Measurements from ENCODE around the gene OR8S1. TPM values are rescaled to one million over a fixed set of nuclear protein-coding genes. Genes with fewer than 3 reads are reported as not detected.
"Not testable (repeated sequence)": the region's sequence is repeated elsewhere in the genome, so short reads cannot be mapped to it uniquely, and the experiment has no call there.

OR8S1 gene
- total RNA-seq, 2 experiments from 2014 or later, result not detected

DNA sequence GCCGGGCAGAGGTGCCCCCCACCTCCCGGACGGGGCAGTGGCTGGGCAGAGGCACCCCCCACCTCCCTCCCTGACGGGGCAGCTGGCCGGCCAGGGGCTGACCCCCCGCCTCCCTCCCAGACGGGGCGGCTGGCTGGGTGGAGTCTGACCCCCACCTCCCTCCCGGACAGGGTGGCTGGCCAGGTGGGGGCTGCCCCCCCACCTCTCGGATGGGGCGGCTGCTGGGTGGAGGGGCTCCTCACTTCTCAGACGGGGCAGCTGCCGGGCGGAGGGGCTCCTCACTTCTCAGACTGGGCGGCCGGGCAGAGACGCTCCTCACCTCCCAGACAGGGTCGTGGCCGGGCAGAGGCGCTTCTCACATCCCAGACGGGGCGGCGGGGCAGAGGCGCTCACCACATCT lies 5.1 kb upstream of the OR8S1 start:
- H3K4me1 Mint-ChIP-seq (ENCODE audit: low read depth); H3K9me3 Mint-ChIP-seq; H3K27ac Mint-ChIP-seq; CTCF ChIA-PET; H3K27me3 Mint-ChIP-seq (ENCODE audit: low read depth); DNase-seq; H3K4me3 Mint-ChIP-seq; H3K36me3 Mint-ChIP-seq (ENCODE audit: low read depth); intact Hi-C loops (cut with micrococcal nuclease): not testable (repeated sequence)

DNA sequence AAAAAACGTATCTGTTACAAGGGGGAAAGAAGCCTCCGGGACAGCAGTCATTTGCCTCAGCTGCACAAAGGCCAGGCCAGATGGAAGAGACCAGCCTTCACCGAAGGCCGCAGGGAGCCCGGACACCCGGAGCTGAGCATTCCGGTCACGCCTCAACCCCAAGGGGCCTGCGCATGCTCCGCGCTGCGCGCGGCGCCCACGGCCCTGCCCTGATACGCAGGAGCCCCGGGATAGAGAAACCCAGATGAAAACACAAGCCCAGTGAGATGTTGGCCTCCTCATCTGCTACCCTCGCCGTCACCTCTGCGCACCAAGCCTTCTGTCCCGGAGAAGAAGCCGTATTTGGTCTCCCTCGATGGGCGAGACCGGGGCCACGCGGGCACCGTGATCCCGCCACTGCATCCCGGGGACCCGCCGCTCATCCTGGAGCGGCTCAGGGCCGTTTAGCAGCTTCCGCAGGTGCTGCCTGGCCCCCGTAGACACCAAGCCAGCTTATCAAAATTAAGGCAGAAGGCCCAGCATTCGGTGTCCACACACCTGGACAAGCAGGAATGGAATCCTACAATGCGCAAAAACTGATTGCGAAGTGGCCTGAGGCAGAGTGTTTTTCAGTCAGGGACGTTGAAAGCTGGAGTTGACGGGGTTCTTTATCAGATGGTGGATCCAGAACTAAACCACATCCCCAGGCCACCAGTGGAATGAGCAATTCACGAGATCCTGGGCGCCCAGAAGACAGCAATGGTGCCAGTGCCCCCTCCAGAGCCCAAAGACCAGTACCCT lies 2.6 kb downstream of the OR8S1 start:
- Mint-ChIP-seq H3K27ac (no peak overlapping the region), H3K36me3 (ENCODE audit: low read depth) (no peaks in the 10 kb centered on the region), H3K27me3 (ENCODE audit: low read depth) (no peaks in the 10 kb centered on the region), H3K4me3 (no peak overlapping the region), H3K4me1 (ENCODE audit: low read depth) (peaks cover 19% of the 10 kb centered on the region), H3K9me3 (no peaks in the 10 kb centered on the region)
- intact Hi-C loops (cut with micrococcal nuclease), result no loop called here
- CTCF ChIA-PET, result interaction anchor here (0.7 to 1.9 kb wide), 2 partner anchors 10 to 43 kb away, joined by 4 to 5 read pairs; no protein-coding TSS in a partner anchor
- DNase-seq, result no peak

DNA sequence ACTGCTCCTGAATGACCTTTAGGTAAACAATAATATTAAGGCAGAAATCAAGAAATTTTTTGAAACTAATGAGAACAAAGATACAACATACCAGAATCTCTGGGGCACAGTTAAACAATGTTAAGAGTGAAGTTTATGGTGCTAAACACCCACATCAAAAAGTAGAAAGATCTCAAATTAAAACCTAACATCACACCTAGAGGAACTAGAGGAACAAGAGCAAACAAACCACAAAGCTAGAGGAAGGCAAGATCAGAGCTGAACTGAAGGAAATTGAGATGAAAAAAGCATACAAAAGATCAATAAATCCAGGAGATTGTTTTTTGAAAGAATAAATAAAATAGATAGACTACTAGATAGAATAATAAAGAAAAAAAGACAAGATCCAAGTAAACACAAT lies 7.2 kb downstream of the OR8S1 start:
- no peaks in the 10 kb centered on the region for H3K36me3 Mint-ChIP-seq (ENCODE audit: low read depth)
- DNase-seq, result no peak
- H3K27ac Mint-ChIP-seq, result peak overlapping the region; percentile 7
- no peak overlapping the region for H3K4me3 Mint-ChIP-seq
- peaks cover 26% of the 10 kb centered on the region for H3K4me1 Mint-ChIP-seq (ENCODE audit: low read depth)
- no peaks in the 10 kb centered on the region for H3K27me3 Mint-ChIP-seq (ENCODE audit: low read depth)
- intact Hi-C loops (cut with micrococcal nuclease), result no loop called here
- H3K9me3 Mint-ChIP-seq, result peaks cover 4% of the 10 kb centered on the region
- CTCF ChIA-PET, result interaction anchor here (1.0 kb wide), 1 partner anchor 9 kb away, joined by 4 read pairs; no protein-coding TSS in a partner anchor

DNA sequence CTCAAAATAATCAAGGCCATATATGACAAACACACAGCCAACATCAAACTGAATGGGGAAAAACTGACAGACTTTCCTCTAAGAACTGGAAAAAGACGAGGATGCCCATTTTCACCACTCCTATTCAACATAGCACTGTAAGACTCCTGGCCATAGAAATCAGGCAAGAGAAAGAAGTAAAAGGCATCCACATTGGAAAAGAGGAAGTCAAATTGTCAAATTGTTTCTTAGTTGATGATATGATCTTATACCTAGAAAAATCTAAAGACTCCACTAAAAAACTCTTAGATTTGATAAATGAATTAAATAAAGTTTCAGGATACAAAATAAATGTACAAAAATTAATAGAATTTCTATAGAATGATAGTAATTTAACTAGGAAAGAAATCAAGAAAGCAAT lies 11.2 kb downstream of the OR8S1 start:
- Mint-ChIP-seq H3K27ac (no peak overlapping the region), H3K4me1 (ENCODE audit: low read depth) (peaks cover 29% of the 10 kb centered on the region), H3K36me3 (ENCODE audit: low read depth) (no peaks in the 10 kb centered on the region), H3K9me3 (peaks cover 4% of the 10 kb centered on the region), H3K4me3 (no peak overlapping the region), H3K27me3 (ENCODE audit: low read depth) (no peaks in the 10 kb centered on the region)
- DNase-seq, result no peak
- intact Hi-C loops (cut with micrococcal nuclease), result no loop called here
- CTCF ChIA-PET, result no interaction called here

DNA sequence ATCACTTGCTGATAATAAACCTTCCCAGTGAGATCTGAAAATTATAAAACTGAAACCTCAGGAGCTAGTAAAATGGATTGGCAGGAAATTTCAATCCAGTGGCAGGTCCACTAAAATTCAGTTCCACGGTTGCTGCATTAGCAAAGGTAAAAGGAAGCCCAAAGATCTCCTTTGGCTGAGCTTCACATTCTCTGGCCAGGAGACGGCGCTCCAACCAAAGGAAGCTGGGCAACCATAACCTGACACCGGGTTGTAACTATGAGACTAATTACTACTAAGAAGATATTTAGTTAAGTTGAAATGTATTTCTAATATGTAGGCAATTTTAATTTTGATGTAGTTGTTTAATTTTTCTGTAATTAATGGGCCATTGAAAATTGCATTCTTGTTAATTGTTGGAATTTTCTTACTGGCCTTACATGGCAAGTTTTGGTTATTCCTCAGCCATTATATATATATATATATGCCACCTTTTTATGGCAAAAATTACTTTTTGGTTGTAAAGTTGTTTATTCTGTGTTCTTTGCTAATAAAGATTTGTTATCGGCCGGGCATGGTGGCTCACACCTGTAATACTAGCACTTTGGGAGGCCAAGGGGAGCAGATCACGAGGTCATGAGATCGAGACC lies 17.0 kb downstream of the OR8S1 start:
- DNase-seq, result peak; percentile 83
- Mint-ChIP-seq H3K9me3 (no peaks in the 10 kb centered on the region), H3K36me3 (ENCODE audit: low read depth) (no peaks in the 10 kb centered on the region), H3K27ac (no peak overlapping the region), H3K4me3 (no peak overlapping the region), H3K4me1 (ENCODE audit: low read depth) (peaks cover 14% of the 10 kb centered on the region), H3K27me3 (ENCODE audit: low read depth) (no peaks in the 10 kb centered on the region)
- intact Hi-C loops (cut with micrococcal nuclease), result loop anchor here (1.0 to 5.0 kb wide), 5 partner anchors 29 to 360 kb away; partner anchors contain the start of gene CCDC184
- CTCF ChIA-PET, result interaction anchor here (0.6 to 8.8 kb wide), 18 partner anchors 10 to 433 kb away, joined by 3 to 141 read pairs (median 4); no protein-coding TSS in a partner anchor

DNA sequence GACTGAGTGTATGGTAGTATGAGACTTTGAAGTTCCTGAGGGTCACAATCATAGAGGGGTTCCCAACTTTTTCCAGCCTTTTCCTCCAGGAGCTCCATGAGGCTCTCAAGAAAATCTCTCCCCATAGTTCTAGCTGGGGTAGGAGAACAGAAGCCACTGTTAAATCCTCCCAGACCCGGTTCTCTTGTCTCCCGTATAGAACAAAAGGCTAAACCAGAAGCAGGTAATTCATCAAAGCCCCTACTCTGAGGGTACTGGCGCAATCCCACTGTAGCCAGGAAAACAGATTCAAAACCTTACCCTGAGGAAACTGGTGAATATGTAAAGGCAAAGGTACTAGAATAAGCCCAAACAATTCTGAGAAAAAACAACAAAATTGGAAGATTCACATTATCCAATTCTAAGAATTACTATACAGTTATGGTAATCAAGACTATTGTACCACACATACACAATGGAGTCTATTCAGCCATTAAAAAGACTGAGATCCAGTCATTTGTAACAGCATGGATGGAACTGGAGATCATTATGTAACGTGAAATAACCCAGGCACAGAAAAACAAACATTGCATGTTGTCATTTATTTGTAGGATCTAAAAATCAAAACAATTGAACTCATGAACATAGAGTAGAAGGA lies 20.5 kb downstream of the OR8S1 start:
- CTCF ChIA-PET, result interaction anchor here (0.6 to 8.8 kb wide), 3 partner anchors 10 to 74 kb away, joined by 3 to 141 read pairs (median 4); no protein-coding TSS in a partner anchor
- no peak overlapping the region for H3K4me3 Mint-ChIP-seq
- intact Hi-C loops (cut with micrococcal nuclease), result no loop called here
- peaks cover 4% of the 10 kb centered on the region for H3K4me1 Mint-ChIP-seq (ENCODE audit: low read depth)
- DNase-seq, result no peak
- H3K36me3 Mint-ChIP-seq (ENCODE audit: low read depth), result no peaks in the 10 kb centered on the region
- no peaks in the 10 kb centered on the region for H3K27me3 Mint-ChIP-seq (ENCODE audit: low read depth)
- H3K9me3 Mint-ChIP-seq, result peaks cover 8% of the 10 kb centered on the region
- no peak overlapping the region for H3K27ac Mint-ChIP-seq

DNA sequence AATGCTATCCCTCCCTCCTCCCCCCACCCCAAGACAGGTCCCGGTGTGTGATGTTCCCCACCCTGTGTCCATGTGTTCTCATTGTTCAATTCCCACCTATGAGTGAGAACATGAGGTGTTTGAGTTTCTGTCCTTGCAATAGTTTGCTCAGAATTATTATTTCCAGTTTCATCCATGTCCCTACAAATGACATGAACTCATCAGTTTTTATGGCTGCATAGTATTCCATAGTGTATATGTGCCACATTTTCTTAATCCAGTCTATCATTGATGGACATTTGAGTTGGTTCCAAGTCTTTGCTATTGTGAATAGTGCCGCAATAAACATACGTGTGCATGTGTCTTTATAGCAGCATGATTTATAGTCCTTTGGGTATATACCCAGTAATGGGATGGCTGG lies 21.6 kb downstream of the OR8S1 start:
- CTCF ChIA-PET; H3K36me3 Mint-ChIP-seq (ENCODE audit: low read depth); H3K27me3 Mint-ChIP-seq (ENCODE audit: low read depth); DNase-seq; H3K4me1 Mint-ChIP-seq (ENCODE audit: low read depth); intact Hi-C loops (cut with micrococcal nuclease); H3K4me3 Mint-ChIP-seq; H3K27ac Mint-ChIP-seq; H3K9me3 Mint-ChIP-seq: not testable (repeated sequence)

DNA sequence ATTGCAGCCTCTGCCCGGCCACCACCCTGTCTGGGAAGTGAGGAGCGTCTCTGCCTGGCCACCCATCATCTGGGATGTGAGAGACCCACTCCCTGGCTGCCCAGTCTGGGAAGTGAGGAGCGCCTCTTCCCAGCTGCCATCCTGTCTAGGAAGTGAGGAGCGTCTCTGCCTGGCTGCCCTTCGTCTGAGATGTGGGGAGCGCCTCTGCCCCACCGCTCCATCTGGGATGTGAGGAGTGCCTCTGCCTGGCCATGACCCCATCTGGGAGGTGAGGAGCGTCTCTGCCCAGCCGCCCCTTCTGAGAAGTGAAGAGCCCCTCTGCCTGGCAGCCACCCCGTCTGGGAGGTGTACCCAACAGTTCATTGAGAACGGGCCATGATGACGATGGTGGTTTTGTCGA lies 26.2 kb downstream of the OR8S1 start:
- H3K27ac Mint-ChIP-seq; intact Hi-C loops (cut with micrococcal nuclease); H3K27me3 Mint-ChIP-seq (ENCODE audit: low read depth); DNase-seq; H3K36me3 Mint-ChIP-seq (ENCODE audit: low read depth); H3K4me1 Mint-ChIP-seq (ENCODE audit: low read depth); H3K9me3 Mint-ChIP-seq; H3K4me3 Mint-ChIP-seq: not testable (repeated sequence)
- CTCF ChIA-PET, result interaction anchor here (1.1 kb wide), 1 partner anchor 10 kb away, joined by 4 read pairs; no protein-coding TSS in a partner anchor

DNA sequence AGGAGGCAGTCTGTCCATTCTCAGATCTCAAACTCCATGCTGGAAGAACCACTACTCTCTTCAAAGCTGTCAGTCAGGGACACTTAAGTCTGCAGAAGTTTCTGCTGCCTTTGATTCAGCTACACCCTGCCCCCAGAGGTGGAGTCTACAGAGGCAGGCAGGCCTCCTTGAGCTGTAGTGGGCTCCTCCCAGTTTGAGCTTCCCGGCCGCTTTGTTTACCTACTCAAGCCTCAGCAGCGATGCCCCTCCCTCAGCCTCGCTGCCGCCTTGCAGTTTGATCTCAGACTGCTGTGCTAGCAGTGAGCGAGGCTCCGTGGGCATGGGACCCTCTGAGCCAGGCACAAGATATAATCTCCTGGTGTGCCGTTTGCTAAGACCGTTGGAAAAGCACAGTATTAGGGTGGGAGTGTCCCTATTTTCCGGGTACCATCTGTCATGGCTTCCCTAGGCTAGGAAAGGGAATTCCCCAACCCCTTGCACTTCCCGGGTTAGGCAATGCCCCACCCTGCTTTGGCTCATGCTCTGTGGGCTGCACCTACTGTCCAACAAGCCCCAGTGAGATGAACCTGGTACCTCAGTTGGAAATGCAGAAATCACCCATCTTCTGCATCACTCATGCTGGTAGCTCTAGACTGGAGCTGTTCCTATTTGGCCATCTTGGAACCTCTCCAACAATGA lies 28.4 kb downstream of the OR8S1 start:
- intact Hi-C loops (cut with micrococcal nuclease); H3K4me1 Mint-ChIP-seq (ENCODE audit: low read depth); H3K36me3 Mint-ChIP-seq (ENCODE audit: low read depth); H3K27me3 Mint-ChIP-seq (ENCODE audit: low read depth); H3K9me3 Mint-ChIP-seq: not testable (repeated sequence)
- peak; percentile 57 for DNase-seq
- peak overlapping the region; percentile 63 for H3K27ac Mint-ChIP-seq
- CTCF ChIA-PET, result interaction anchor here (1.1 to 1.6 kb wide), 3 partner anchors 10 to 64 kb away, joined by 3 to 5 read pairs (median 3); no protein-coding TSS in a partner anchor
- H3K4me3 Mint-ChIP-seq, result peak overlapping the region; percentile 23

DNA sequence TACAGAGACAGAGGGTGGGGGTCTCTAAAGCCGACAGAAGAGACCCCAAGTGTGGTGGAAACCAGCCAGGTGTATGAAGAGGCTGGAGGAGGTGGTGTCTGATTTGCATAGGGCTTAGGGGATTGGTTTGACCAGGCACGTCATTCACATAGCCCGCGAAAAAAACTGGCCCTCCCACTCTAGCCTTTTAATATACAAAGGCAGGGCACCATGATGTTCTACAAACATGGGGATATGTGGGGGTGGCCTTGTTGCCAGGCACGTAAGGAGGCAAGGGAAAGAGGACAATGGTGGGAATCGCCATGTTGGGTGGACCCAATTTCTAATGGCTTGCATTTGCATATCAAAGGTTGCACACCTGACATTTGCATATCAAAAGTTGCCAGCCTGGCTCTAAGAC lies 31.2 kb downstream of the OR8S1 start:
- peaks cover 4% of the 10 kb centered on the region for H3K27me3 Mint-ChIP-seq (ENCODE audit: low read depth)
- CTCF ChIA-PET, result no interaction called here
- no peaks in the 10 kb centered on the region for H3K9me3 Mint-ChIP-seq
- peaks cover 4% of the 10 kb centered on the region for H3K4me1 Mint-ChIP-seq (ENCODE audit: low read depth)
- no peak for DNase-seq
- no peak overlapping the region for H3K4me3 Mint-ChIP-seq
- H3K36me3 Mint-ChIP-seq (ENCODE audit: low read depth), result peaks cover 2% of the 10 kb centered on the region
- no peak overlapping the region for H3K27ac Mint-ChIP-seq
- intact Hi-C loops (cut with micrococcal nuclease), result no loop called here

DNA sequence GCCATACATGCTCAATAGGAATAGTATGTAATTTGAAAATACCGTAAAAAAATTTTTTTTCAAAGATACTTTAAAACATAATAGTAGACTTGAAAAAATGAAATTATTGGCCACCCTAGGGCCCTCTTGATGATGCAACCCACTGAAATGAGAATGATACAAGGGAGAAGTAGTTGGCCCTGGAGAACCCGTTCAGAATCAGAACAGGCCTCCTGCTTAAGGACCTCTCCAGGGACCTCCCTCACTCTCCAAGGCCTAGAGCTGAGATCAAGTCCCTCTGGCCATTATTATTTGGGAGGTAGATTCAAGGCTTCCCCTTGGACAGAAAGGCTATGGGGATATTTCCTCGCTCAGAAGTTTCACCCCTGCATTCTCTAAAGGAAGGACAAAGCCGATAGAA lies 32.5 kb downstream of the OR8S1 start:
- no peaks in the 10 kb centered on the region for H3K9me3 Mint-ChIP-seq
- peaks cover 4% of the 10 kb centered on the region for H3K4me1 Mint-ChIP-seq (ENCODE audit: low read depth)
- intact Hi-C loops (cut with micrococcal nuclease), result no loop called here
- CTCF ChIA-PET, result no interaction called here
- H3K36me3 Mint-ChIP-seq (ENCODE audit: low read depth), result no peaks in the 10 kb centered on the region
- H3K27me3 Mint-ChIP-seq (ENCODE audit: low read depth), result peaks cover 4% of the 10 kb centered on the region
- H3K27ac Mint-ChIP-seq, result no peak overlapping the region
- no peak for DNase-seq
- no peak overlapping the region for H3K4me3 Mint-ChIP-seq

DNA sequence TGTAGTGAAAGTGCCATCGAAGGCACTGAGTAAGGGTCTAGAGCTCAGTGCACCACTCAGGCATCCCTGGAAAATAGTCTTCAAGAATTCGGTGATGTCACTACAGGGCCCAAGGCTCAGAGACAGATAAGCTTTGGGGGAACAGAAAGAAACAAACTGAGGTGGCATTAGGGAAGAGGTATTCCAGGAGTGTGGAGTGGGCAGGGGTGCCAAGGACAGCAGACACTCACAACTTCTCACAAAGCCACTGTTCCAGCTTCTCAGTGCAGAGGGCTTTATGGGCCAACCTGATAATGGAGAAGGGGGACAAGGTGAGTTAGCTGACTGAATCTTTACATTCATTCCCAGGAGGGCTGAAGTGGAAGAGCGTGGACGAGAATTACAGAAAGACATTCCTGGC lies 42.3 kb downstream of the OR8S1 start:
- Mint-ChIP-seq H3K27ac (no peak overlapping the region), H3K9me3 (no peaks in the 10 kb centered on the region), H3K36me3 (ENCODE audit: low read depth) (no peaks in the 10 kb centered on the region), H3K4me1 (ENCODE audit: low read depth) (no peaks in the 10 kb centered on the region), H3K27me3 (ENCODE audit: low read depth) (no peaks in the 10 kb centered on the region), H3K4me3 (no peak overlapping the region)
- DNase-seq, result no peak
- CTCF ChIA-PET, result no interaction called here
- intact Hi-C loops (cut with micrococcal nuclease), result no loop called here

Data from activated naive CD4-positive, alpha-beta T cell treated with anti-CD3 and anti-CD28 coated beads for 36 hours (primary cell).